ENCODE measurements around the gene RAD23B.
"Not testable (repeated sequence)": the region's sequence is repeated elsewhere in the genome, so short reads cannot be mapped to it uniquely, and the experiment has no call there.

Gene RAD23B

GRCh38 chr9:107293543-107294085 lies 10.5 kb downstream of the RAD23B start:
- DNase-seq (ENCODE audit: low spot score), result peak; percentile 68

GRCh38 chr9:107294756-107295155 lies 11.7 kb downstream of the RAD23B start:
- DNase-seq (ENCODE audit: low spot score), result no peak

GRCh38 chr9:107295995-107296394 lies 12.9 kb downstream of the RAD23B start:
- no peak for DNase-seq (ENCODE audit: low spot score)

- DNase-seq (ENCODE audit: low spot score), result not testable (repeated sequence)
These were observed 13.5 kb downstream of the RAD23B start for GRCh38 chr9:107296592-107296991.

GRCh38 chr9:107299437-107299836 lies 16.4 kb downstream of the RAD23B start:
- DNase-seq (ENCODE audit: low spot score), result peak; percentile 39

GRCh38 chr9:107306308-107306707 lies 23.2 kb downstream of the RAD23B start:
- no peak for DNase-seq (ENCODE audit: low spot score)

- DNase-seq (ENCODE audit: low spot score), result no peak
These were observed 24.3 kb downstream of the RAD23B start for GRCh38 chr9:107307331-107307730.

GRCh38 chr9:107308461-107308860 lies 25.4 kb downstream of the RAD23B start:
- no peak for DNase-seq (ENCODE audit: low spot score)

- no peak for DNase-seq (ENCODE audit: low spot score)
These were observed 26.2 kb downstream of the RAD23B start for GRCh38 chr9:107309271-107309670.

- DNase-seq (ENCODE audit: low spot score), result no peak
These were observed 29.4 kb downstream of the RAD23B start for GRCh38 chr9:107312376-107313050.

- DNase-seq (ENCODE audit: low spot score), result no peak
These were observed 30.5 kb downstream of the RAD23B start for GRCh38 chr9:107313555-107314096.

- DNase-seq (ENCODE audit: low spot score), result no peak
These were observed 31.7 kb downstream of the RAD23B start for GRCh38 chr9:107314763-107315162.

GRCh38 chr9:107316795-107317661 lies 33.9 kb downstream of the RAD23B start:
- DNase-seq (ENCODE audit: low spot score), result no peak

- DNase-seq (ENCODE audit: low spot score), result no peak
These were observed 39.6 kb downstream of the RAD23B start for GRCh38 chr9:107322643-107323042.

GRCh38 chr9:107323836-107324585 lies 40.9 kb downstream of the RAD23B start:
- no peak for DNase-seq (ENCODE audit: low spot score)

- no peak for DNase-seq (ENCODE audit: low spot score)
These were observed 42.8 kb downstream of the RAD23B start for GRCh38 chr9:107325842-107326241.

- no peak for DNase-seq (ENCODE audit: low spot score)
These were observed 45.4 kb downstream of the RAD23B start for GRCh38 chr9:107328510-107328909.

- no peak for DNase-seq (ENCODE audit: low spot score)
These were observed 47.3 kb downstream of the RAD23B start for GRCh38 chr9:107330420-107330819.

GRCh38 chr9:107332883-107333282 lies 49.8 kb downstream of the RAD23B start:
- no peak for DNase-seq (ENCODE audit: low spot score)

- DNase-seq (ENCODE audit: low spot score), result no peak
These were observed 50.3 kb downstream of the RAD23B start for GRCh38 chr9:107333363-107333762.

- no peak for DNase-seq (ENCODE audit: low spot score)
These were observed 51.2 kb downstream of the RAD23B start for GRCh38 chr9:107334103-107334776.
